Hematopoietic multipotent progenitor cell treated with erythropoietin and hydrocortisone succinate and interleukin-3 and kit ligand, for 4 days (in vitro differentiated cells): ENCODE measurements around the gene SAMD4B.
"Not testable (repeated sequence)": the region's sequence is repeated elsewhere in the genome, so short reads cannot be mapped to it uniquely, and the experiment has no call there.

Source experiments
- DNase-seq: peaks from one replicate; pipeline ENCODE4 v3.0.0-alpha.2; 2015

SAMD4B gene

GRCh38 chr19:39372047-39372802 is 30.0 kb downstream of the SAMD4B start:
- DNase-seq: no peak

- DNase-seq: no peak
Measured at GRCh38 chr19:39372941-39373340, 30.7 kb downstream of the SAMD4B start.

DNA sequence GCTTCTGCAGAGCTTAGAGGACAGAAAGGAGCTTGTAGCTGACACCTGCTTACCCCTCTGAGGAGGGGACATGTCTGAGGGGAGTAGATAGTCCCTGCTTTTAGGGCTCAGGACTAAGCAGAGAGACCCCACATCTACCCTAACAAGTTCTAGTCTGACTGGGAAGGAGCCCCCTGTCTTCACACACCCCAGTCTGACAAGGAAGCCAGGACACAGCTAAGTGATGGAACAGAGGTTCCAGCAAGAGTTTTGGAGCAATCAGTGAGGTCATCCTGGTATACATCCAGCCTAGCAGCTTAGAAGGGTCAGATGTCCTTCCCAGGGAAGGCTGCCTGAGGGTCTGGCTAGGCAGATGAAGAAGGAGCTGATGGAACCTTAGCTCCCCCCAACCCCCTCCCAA is 33.7 kb downstream of the SAMD4B start:
- no peak for DNase-seq

DNA sequence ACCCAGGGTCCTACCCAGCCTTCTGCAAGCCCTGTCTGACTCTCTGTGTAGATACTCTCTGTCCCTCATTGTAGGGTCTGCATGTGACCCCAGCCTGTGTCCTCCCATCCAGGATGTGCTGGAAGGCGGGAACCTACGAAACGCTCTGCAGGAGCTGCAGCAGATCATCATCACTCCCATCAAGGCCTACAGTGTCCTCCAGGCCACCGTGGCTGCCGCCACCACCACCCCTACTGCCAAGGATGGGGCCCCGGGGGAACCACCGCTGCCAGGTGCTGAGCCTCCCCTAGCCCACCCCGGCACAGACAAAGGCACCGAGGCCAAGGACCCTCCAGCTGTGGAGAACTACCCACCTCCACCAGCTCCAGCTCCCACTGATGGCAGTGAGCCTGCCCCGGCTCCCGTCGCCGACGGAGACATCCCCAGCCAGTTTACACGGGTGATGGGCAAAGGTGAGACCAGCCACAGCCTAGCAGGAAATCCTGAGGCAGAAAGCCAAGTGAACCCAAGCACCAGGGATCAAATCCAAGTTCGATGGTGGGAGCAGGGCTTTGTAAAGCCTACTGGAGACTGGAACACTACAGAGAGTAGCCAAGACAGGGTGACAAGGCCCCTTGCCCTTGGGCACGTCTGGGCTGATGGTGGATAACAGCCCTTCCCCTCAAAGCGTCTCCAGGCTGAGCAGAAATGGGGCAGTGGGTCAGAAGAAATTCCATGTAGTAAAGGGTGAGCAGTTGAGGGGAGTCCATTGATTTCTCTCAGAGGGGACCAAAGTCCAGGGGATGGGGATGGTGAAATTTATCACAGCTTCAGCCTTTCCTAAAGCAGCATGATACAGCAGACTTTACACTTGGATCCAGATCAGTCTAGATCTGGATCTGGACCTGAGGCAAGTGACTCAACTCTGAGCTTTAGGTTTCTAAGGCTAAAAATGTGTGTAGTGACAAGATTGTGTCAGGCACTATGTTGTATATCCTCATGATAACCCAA is 35.4 kb downstream of the SAMD4B start:
- DNase-seq: no peak

DNA sequence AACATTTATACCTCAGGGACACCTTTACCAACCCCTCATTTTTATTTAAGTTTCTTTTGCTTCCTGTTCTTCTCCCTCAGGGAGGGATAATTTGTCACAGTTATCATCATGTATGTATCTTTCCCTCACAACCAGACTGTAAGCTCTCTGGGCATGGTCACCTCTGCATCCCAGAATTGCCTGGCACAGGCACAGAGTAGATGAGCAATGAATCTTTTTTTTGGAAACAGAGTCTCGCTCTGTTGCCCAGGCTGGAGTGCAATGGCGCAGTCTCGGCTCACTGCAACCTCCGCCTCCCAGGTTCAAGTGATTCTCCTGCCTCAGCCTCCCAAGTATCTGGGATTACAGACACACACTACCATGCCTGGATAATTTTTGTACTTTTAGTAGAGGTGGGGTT is 37.1 kb downstream of the SAMD4B start:
- not testable (repeated sequence) for DNase-seq

DNA sequence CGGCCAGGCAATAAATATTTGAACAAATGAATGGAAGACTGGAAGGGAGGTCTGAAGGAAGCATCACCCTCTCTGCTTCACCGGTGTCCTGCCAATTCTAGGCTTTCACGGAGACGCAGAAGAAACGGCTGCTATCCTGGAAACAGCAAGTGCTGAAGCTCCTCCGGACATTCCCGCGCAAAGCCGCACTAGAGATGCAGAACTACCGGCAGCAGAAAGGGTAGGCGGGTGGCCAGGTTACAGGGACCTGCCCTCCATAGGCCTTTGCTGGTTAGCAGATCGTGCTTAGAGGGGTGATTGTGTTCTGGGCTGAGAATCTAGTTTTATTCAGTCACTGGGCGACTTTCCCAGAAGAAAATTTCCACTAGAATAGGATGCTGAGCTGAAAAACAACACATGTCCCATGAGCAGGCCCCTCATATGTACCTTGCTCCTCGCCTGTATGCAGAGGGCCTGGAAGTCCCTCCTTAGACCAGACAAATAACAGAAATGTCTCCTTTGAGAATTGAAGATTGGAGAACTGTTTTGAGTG is 37.7 kb downstream of the SAMD4B start:
- DNase-seq: no peak

- no peak for DNase-seq
Measured at GRCh38 chr19:39380521-39381502, 38.6 kb downstream of the SAMD4B start.

GRCh38 chr19:39381910-39382611 is 39.8 kb downstream of the SAMD4B start:
- peak; percentile 64 for DNase-seq

DNA sequence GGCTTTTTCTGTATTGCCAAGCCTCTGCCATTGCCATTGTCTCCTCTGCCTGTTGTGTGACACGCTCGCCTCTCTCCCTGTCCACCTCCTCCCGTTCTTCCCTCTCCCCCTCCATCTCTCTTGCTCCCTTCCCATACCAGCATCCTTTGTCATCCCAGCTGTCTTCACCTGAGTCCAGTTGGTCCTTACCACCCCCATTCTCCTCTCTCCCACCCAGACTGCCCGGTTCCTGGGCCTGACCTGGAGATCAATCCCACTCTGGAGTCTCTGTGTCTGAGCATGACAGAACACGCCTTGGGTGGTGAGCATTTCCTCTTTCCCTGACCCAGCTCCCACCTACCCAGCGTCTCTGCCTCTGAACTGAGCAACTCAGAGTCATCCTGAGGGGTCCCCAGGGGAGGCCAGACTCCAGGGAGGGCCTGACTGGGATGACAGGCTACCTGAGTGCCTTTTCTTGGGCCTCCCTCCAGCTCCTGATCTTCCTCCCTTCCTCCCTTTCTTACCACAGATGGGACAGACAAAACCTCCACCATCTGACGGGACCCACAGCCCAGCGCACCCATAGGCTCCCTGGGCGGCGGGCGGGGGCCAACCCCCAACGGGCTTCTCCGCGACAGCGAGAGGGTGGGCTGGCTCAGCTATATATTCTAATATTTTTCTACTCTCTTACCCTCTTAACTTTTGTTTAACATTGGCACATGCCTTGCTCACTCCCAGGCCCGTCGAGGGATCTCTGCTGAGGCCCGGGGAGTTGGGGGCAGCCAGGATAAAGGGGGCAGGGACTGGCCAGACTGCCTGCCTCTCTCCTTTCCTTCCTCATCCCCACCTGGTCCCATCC is 41.0 kb downstream of the SAMD4B start:
- no peak for DNase-seq

GRCh38 chr19:39384839-39385568 is 42.8 kb downstream of the SAMD4B start:
- no peak for DNase-seq

GRCh38 chr19:39385629-39386411 is 43.6 kb downstream of the SAMD4B start:
- DNase-seq: no peak

DNA sequence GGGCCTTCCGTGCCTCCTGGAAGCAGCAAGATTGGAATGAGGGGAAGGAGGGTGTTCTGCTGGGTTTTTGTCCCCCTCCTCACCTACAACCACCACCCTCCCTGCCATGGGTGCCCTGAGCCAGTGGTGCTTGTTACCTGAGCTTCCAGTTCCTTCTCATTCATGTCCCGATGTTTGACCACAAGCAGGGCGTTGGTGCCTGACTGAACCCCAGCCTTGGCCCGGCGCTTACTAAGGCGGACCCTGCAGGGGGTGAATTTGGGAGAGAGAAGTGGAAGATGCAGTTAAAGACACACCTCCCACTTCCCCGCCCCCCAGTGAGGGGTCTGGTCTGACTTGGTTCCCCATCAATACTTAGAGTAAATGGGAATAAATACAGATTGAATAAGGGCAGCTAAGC is 44.3 kb downstream of the SAMD4B start:
- DNase-seq: no peak

DNA sequence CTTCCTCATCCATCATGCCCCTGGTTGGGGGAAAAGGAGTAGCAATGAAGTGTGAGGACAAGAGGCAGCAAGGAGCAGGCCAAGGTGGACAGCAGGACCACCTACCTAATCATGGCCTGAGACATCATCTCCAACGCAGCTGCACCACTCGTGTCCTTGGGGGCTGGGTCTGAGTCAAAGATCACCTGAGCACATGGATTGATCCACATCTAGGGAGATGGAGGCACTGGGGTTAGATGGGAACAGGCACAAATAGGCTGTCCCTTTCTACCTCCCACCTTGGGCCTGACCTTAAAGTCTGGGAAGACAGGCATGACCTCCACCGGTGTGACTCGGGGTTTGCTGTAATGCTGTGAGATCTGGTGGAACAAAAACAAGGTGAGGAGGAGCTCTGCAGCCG is 46.4 kb downstream of the SAMD4B start:
- DNase-seq: no peak

DNA sequence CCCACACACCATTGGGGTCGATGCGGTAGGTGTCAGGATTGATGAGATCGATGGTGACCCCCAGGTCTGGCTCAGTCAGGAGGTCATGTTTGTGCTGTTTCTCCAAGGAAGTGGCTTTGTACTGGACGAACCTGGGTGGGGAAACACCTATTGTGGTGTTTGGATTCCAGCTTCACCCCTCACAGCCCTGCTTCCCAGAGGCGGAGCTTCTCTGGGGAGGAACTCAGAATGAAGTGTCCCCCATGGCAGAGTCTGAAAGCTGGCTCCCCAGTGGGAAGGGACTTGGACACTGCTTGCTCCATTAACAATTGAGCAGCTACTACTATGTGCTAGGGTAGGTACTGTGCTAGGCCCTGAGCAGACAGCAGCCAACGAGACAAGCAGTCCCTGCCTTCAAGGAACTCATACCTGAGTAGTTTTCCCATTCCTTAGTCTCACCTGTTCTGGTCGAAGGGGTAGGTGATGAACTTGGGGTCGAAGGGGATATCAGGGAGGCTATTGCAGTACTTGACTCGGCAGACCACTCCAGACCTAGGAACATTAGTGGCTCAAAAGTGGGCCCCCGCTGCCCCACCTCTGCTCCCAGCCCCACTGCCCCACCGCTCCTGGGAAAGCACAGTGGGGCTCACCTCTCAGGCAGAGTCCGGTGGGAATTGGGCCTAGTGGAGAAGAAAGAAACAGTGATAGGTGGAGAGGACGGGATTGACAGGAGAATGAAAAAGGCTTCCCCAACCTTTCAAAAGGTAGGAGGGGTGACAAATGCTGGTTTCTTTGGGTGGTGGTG is 47.6 kb downstream of the SAMD4B start:
- no peak for DNase-seq

GRCh38 chr19:39390451-39390750 is 48.2 kb downstream of the SAMD4B start:
- DNase-seq: no peak

DNA sequence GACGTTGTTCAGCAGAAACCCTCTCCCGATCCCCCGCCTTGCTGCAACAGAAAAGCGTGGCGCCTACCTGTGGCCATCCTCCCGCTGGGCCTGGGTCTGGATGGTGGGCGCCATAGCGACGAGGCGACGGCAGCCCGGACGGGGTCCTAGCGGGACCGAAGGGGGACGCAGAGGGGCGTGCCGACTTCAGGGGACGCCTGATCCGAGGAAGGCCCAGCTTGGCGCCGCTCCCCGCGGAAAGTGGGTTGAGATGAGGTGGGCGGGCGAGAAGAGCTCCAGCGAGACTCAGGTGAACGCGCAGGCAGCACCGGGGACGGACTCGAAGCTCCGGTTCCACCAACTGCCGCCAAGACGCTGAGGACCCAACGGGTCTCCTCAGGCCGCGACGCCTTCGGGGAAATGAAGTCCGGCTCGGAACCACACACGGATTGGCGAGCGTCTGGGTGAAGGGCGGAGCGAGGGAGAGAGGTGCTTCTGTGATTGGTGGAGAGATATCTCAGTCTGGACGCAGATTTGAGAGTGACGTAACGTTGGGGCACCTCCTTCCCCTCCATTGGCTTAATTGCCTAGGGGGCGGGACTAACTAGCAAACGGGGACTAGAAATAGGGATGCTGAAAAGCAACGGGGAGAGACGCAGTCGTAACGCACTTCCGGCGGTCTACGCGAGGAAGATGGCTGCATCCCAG is 48.7 kb downstream of the SAMD4B start, which contains the start of the genes MED29 and PAF1:
Gene MED29, plus strand, starts transcription at position 628 of the 687 bp plus-strand sequence. Its CDS starts 45 bp downstream, at position 673.
Gene PAF1, minus strand, starts transcription at position 356 of the 687 bp plus-strand sequence. Its CDS starts 242 bp downstream, at position 114.
- DNase-seq: peak; percentile 100
